ENCODE data around the gene GSE1. TPM values are rescaled to one million over a fixed set of nuclear protein-coding genes. Genes with fewer than 3 reads are reported as not detected.

GSE1 gene
- total and polyA plus RNA-seq, 2 of the 13 experiments (the other 11 are each of a cell fraction or from before 2014, with no cell fraction given): 16.1 to 31.2 TPM

GRCh38 chr16:85673529-85674417 lies 60.7 kb downstream of the GSE1 start (continued):
- TF ChIP-seq MNT (IDR thresholded peaks at IDR 0.05) (peak; percentile 54; the same call in 1 of the 2 replicates), NR2F1 (CRISPR knock-in tag; IDR thresholded peaks at IDR 0.05) (no peak), AGO2 (optimal IDR thresholded peaks at IDR 0.05; ENCODE audit: low read depth, low read length) (peak; percentile 63), ZNF292 (CRISPR knock-in tag; IDR thresholded peaks at IDR 0.05; ENCODE audit: borderline replicate concordance, low read depth) (no peak), ZFY (CRISPR knock-in tag; IDR thresholded peaks at IDR 0.05) (no peak), THYN1 (CRISPR knock-in tag; IDR thresholded peaks at IDR 0.05; ENCODE audit: borderline replicate concordance, low read depth) (no peak), PREB (CRISPR knock-in tag; IDR thresholded peaks at IDR 0.05) (no peak), RBM22 (optimal IDR thresholded peaks at IDR 0.05; ENCODE audit: low read length) (peak; percentile 89), GATA4 (IDR thresholded peaks at IDR 0.05; ENCODE audit: borderline replicate concordance, low read depth) (no peak), ZNF766 (CRISPR knock-in tag; IDR thresholded peaks at IDR 0.05; ENCODE audit: borderline replicate concordance) (no peak), THAP9 (CRISPR knock-in tag; IDR thresholded peaks at IDR 0.05; ENCODE audit: borderline replicate concordance) (no peak), ZNF354B (CRISPR knock-in tag; IDR thresholded peaks at IDR 0.05) (no peak), TERF1 (CRISPR knock-in tag; IDR thresholded peaks at IDR 0.05) (no peak), POLR2G (IDR thresholded peaks at IDR 0.05; ENCODE audit: low read depth, low read length) (no peak)
